Measurements from ENCODE around the gene CADM4.

The CADM4 gene

DNA sequence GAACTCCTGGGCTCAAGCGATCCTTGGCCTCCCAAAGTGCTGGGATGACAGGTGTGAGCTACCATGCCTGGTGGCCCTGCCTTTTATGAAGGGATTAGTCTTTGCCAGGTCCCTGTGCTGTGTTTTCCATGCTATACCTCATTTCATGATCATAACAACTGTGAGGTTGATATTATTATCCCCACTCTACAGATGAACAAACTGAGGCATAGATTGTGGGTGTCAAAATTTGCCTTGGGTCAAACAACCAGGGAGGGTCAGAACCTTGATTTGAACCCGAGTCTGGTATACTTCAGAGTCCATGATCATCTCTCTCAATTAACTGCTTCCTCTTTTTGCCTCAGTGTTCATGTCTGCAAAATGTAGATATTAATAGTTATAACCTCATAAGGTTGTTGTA is 57.2 kb downstream of the CADM4 start:
- H3K4me3 ChIP-seq (replicated peaks; ENCODE audit: low read depth, low read length) = no peak overlapping the region
- TF ChIP-seq, protein P1, sequence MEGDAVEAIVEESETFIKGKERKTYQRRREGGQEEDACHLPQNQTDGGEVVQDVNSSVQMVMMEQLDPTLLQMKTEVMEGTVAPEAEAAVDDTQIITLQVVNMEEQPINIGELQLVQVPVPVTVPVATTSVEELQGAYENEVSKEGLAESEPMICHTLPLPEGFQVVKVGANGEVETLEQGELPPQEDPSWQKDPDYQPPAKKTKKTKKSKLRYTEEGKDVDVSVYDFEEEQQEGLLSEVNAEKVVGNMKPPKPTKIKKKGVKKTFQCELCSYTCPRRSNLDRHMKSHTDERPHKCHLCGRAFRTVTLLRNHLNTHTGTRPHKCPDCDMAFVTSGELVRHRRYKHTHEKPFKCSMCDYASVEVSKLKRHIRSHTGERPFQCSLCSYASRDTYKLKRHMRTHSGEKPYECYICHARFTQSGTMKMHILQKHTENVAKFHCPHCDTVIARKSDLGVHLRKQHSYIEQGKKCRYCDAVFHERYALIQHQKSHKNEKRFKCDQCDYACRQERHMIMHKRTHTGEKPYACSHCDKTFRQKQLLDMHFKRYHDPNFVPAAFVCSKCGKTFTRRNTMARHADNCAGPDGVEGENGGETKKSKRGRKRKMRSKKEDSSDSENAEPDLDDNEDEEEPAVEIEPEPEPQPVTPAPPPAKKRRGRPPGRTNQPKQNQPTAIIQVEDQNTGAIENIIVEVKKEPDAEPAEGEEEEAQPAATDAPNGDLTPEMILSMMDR (IDR thresholded peaks at IDR 0.05; ENCODE audit: low read length, missing control alignments) = no peak
- DNase-seq (ENCODE audit: low read depth) = no peak

DNA sequence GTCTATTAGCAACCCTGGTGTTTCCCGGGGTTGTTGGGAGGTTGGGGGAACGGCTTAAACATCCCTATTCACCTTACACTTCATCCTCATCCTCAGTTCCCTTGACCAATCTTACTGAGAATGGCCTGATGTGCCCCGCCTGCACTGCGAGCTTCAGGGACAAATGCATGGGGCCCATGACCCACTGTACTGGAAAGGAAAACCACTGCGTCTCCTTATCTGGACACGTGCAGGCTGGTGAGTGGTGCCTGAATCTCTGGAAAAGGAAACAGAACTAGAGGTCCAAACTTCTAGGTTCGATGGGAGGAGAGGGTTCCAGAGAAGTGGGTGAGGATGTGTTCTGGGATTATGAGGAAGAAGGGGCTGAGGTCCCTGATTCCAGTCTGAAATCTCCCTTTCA is 58.2 kb downstream of the CADM4 start:
- TF ChIP-seq, protein P1 (IDR thresholded peaks at IDR 0.05; ENCODE audit: low read length, missing control alignments) = no peak
- H3K4me3 ChIP-seq (replicated peaks; ENCODE audit: low read depth, low read length) = no peak overlapping the region
- DNase-seq (ENCODE audit: low read depth) = no peak

DNA sequence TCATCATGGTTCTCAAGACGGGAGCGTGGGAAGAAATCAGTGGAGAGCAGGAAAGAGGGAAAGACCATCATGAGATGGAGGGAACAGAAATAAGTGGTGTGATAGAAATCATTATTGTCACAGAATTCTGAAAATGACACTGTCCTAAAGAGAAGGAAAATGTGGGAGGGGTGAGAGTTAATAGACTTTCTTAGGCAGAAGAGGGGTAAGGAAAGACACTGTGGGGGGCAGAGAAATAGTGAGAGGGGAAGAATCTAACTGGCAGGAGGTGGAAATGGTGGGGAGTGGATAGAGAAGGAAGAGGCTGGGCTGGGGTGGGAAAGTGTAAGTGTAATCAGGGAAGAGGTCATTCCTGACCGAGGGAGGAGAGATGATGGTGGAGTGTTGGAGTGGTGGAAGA is 60.9 kb downstream of the CADM4 start:
- H3K4me3 ChIP-seq (replicated peaks; ENCODE audit: low read depth, low read length) = no peak overlapping the region
- DNase-seq (ENCODE audit: low read depth) = no peak
- TF ChIP-seq, protein P1 (IDR thresholded peaks at IDR 0.05; ENCODE audit: low read length, missing control alignments) = no peak

DNA sequence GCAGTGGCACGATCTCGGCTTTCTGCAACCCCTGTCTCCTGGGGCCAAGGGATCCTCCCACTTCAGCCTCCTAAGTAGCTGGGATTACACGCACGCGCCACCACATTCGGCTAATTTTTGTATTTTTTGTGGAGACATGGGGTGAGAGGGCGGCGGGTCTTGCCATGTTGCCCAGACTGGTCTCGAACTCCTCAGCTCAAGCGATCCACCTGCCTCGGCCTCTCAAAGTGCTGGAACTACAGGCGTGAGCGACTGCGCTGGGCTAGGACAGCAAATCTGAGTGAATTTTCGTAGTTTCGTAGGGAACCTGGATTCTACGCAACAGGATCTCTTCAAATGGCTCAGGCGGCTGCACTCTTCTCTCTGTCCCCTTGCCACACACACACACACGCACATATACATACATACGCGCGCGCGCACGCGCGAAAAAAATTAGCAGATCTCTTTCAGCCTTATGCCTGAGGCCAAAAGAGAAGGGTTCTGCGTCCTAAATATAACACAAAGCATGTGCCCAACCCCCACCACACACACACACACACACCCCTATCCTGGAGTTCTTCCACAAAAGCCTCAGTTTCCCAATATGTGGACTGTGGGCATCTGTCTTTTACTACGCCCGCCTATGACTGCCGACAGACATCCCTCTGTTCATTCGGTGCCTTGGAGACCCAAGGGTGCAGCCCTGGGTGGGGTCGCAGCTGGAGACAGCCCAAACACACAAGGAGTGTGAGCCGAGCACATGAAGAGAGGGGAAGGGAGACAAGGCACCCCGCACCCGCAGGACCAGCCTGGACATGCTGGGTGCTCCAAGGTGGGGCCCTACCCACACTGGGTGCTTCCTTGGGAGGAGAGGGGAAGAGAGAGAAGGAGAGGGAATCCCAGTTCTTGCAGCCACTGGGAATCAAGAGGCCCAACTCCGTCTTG is 63.4 kb downstream of the CADM4 start:
- H3K4me3 ChIP-seq (replicated peaks; ENCODE audit: low read depth, low read length) = peak overlapping the region; percentile 99

DNA sequence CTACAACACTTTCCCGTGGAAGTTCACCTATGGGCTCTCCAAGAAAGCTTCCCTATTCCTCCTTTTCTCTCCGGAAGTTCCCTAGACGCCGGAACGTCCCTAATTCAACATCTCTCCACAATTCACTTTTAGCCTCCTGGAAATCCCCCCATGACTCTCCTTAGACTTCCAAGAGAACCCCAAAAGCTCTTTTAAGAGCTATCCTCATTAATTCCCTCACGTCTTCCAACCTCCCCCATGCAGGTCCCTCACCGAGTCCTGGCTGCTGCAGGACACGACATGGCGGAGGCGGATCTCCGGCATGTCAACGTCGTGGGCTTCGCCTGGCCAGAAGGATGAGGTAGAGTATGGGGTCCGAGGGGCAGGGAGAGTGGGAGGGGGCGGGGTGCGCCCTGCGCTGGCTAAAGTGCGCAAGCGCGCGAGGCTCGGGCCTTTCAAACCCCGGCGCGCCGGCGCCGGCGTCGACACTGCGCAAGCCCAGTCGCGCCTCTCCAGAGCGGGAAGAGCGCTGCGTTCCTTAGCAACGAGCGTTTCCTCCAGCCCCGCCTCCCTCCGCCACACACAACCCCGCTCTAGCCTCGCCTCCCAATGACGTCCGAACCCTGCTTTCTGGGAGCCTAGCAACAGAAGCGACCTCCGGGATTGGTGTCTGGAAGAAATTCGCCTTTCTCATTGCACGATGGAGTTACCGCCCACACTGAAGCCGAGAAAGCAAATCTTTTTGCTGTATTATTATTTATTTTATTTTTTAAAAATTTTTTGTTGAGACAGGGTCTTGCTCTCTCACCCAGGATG is 64.3 kb downstream of the CADM4 start, which contains the start of the genes PINLYP and XRCC1:
Gene PINLYP (plus strand): TSS at position 646 of the 795 bp plus-strand sequence. CDS start 1,391 bp downstream, outside the sequence.
Gene XRCC1 (minus strand): TSS at position 372 of the 795 bp plus-strand sequence. CDS start 69 bp downstream, at position 303.
- TF ChIP-seq, protein P1 (IDR thresholded peaks at IDR 0.05; ENCODE audit: low read length, missing control alignments) = no peak
- H3K4me3 ChIP-seq (replicated peaks; ENCODE audit: low read depth, low read length) = peak within 1 kb of the TSS; percentile 99
- DNase-seq (ENCODE audit: low read depth) = peak; percentile 99

More for the DNA sequence above, 63.4 kb downstream of the CADM4 start:
- TF ChIP-seq, protein P1 (IDR thresholded peaks at IDR 0.05; ENCODE audit: low read length, missing control alignments) = no peak
- no peak for DNase-seq (ENCODE audit: low read depth)

DNA sequence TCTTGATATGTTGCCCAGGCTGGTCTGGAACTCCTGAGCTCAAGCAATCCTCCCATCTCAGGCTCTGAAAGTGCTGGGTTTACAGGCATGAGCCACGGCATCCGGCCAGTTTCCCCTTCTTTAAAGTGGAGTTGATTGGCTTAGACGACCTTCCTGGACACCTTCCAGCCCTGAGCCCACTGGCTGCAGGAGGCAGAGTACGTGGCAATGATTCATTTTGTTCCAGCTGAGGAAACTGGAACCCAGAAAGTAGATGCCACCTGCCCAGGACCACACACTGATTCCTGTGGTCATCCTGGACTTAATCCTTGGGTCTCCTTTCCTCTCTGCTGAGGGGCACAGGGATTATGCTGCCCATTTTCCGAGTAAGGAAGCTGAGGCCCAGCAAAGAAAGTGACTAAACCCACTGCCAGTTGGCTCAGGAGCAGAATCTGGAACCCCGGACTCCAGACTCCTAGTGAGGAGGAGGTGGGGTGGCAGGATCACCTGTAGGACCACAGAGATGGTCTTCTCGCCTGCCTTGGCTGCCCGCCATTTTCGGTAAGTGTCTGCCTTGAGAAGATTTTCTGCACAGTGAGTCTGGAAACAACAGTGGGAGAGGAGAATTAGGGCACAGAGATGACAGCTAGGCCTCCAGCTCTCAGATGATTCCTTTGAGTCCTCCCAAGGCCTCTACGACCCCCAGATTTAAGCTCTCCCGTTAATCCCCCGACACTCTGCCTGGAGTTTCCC is 65.1 kb downstream of the CADM4 start:
- TF ChIP-seq, protein P1 (IDR thresholded peaks at IDR 0.05; ENCODE audit: low read length, missing control alignments) = no peak
- peak overlapping the region; percentile 99 for H3K4me3 ChIP-seq (replicated peaks; ENCODE audit: low read depth, low read length)
- DNase-seq (ENCODE audit: low read depth) = no peak
